Panc1 (cell line): ENCODE measurements around the gene RRAS. TPM values are rescaled to one million over a fixed set of nuclear protein-coding genes. Genes with fewer than 3 reads are reported as not detected.

ENCODE experiments used
- ATAC-seq: fragments of 200-7000 bp; cut with Tn5 transposase; 2 replicates; pipeline ENCODE4 v1.9.1; 2020; ENCODE audit warnings: mild to moderate bottlenecking, moderate library complexity
- BruUV-seq: library from RNA; stranded (reverse); fragments of 400-500 nt; replicated peaks from 2 replicates; lab custom pipeline; 2021; lab: Mats Ljungman, UMichigan
- CTCF ChIA-PET: fragments of 300-600 bp; sonication (Branson Sonifier 250); formaldehyde crosslinking; loops from one replicate; lab custom pipeline; 2022; ENCODE audit warnings: antibody characterized with exemption; lab: Charles Lee
- POLR2A ChIA-PET: fragments of 300-600 bp; sonication (Branson Sonifier 250); formaldehyde crosslinking; loops from one replicate; lab custom pipeline; 2022; ENCODE audit warnings: antibody characterized with exemption; lab: Charles Lee
- DNase-seq: peaks from one replicate; pipeline ENCODE4 v3.0.0-alpha.2; 2010; ENCODE audit warnings: low read depth, low spot score
- H3K27ac ChIP-seq: 2 replicates; pipeline ENCODE4 v1.5.1; 2011; ENCODE audit warnings: mild to moderate bottlenecking, low read length, inconsistent platforms
- H3K27me3 ChIP-seq: fragments of 200-500 bp; sonication (Bioruptor generic); 2 replicates; pipeline ENCODE4 v1.6.0; 2014; ENCODE audit warnings: low read length, inconsistent platforms; ENCODE audit not compliant: control insufficient read depth, insufficient read depth
- H3K36me3 ChIP-seq: fragments of 200-500 bp; sonication (Bioruptor generic); 2 replicates; pipeline ENCODE4 v1.5.1; 2014; ENCODE audit warnings: inconsistent platforms, mild to moderate bottlenecking, low read length, moderate library complexity; ENCODE audit not compliant: control insufficient read depth, insufficient read depth
- H3K4me1 ChIP-seq: 2 replicates; pipeline ENCODE4 v1.5.1; 2011; ENCODE audit warnings: inconsistent platforms, mild to moderate bottlenecking, low read length, moderate library complexity; ENCODE audit not compliant: control insufficient read depth, insufficient read depth
- H3K4me3 ChIP-seq, 2 experiments: 2 replicates each; pipeline ENCODE4 v1.5.1; 2011 to 2012; ENCODE audit warnings: low read depth in 2 of 2, low read length in 2 of 2, mild to moderate bottlenecking in 2 of 2, inconsistent platforms in 1 of 2, moderate library complexity in 1 of 2
- H3K9me3 ChIP-seq: fragments of 200-500 bp; sonication (Bioruptor generic); 2 replicates; pipeline ENCODE4 v1.5.1; 2014; ENCODE audit warnings: low read depth, mild to moderate bottlenecking, inconsistent platforms, low read length, moderate library complexity; ENCODE audit not compliant: control insufficient read depth, insufficient read depth
- POLR2AphosphoS5 ChIP-seq: IDR thresholded peaks from 2 replicates; pipeline ENCODE4 v1.6.1; 2012; ENCODE audit warnings: mild to moderate bottlenecking, low read depth, low read length, moderate library complexity
- SIN3A ChIP-seq: IDR thresholded peaks from 2 replicates; pipeline ENCODE4 v1.6.1; 2012; ENCODE audit warnings: low read depth, mild to moderate bottlenecking, low read length, moderate library complexity, borderline replicate concordance; ENCODE audit not compliant: insufficient read depth
- TCF7L2 ChIP-seq: IDR thresholded peaks from 2 replicates; pipeline ENCODE4 v1.6.1; 2011; ENCODE audit warnings: mild to moderate bottlenecking, low read depth, low read length, inconsistent platforms
- in situ Hi-C: cut with HindIII; loops from 2 replicates; pipeline ENCODE4 v1.10.0; 2016; ENCODE audit warnings: low sequenced_read_pairs, low pct_unique_long_range_greater_than_20kb
- intact Hi-C: fragments of 100-400 bp; cut with micrococcal nuclease; formaldehyde crosslinking; loops from one replicate; pipeline ENCODE4 v1.10.0; 2022; ENCODE audit not compliant: unreplicated experiment
- total RNA-seq: library from RNA; stranded (reverse); gene quantifications from one replicate; pipeline ENCODE4 v1.2.1, GENCODE V29; 2021; ENCODE audit not compliant: unreplicated experiment
- TF ChIP-seq, protein P1 (sequence below): fragments of 450-650 bp; IDR thresholded peaks from 2 replicates; pipeline ENCODE4 v1.5.1; 2017; ENCODE audit warnings: mild to moderate bottlenecking
- TF ChIP-seq, protein P2 (sequence below), 2 experiments: IDR thresholded peaks; 2 replicates each; pipeline ENCODE4 v1.6.1; 2011 to 2012; ENCODE audit warnings: low read depth in 2 of 2, control low read depth in 1 of 2, low read length in 1 of 2, mild to moderate bottlenecking in 1 of 2, moderate library complexity in 1 of 2; ENCODE audit not compliant: insufficient read depth in 1 of 2

The RRAS gene
- total RNA-seq, 1 experiment from 2014 or later: 64.4 TPM

DNA sequence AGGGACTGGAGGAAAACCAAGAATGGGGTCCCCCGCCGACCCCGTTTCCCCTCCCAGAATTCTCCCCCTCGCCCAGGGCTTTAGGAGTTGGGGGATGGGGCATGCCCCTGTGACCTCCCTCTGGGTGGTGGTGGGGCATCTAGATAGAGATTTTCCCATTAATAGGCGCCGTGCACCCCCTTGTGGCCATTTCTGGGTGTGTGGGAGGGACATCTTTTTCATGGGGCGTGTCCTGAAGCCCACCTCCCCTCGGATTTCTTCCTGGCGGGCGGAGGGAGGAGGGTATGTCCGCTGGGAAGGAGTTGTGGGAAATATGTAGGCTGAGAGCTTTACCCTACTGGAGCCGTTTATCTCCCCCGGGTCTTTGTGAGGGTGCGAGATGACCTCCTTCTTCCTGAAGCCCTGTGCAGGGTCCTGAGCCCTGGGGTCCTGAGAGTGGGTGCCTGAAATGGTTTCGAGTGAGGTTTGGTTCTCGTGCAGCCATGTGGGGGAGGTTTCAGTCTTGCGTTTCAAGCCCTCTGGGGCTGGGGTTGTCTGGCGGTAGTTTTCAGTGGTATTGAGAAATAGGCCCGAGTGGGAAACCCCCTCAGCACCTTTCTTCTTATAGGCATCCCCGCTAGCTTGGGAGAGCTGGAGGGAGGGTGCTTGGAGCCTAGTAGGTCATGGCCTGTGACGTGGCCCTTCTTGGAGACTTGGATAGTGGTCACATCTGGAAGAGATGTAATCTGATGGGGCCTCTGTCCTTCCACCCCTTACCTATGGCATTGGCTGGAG lies 38.1 kb upstream of the RRAS start:
- DNase-seq: no peak
- Histone ChIP-seq H3K4me3 (peak overlapping the region; percentile 83 to 88), H3K4me1 (peaks cover 19% of the 10 kb centered on the region), H3K27ac (peak overlapping the region; percentile 85), H3K9me3 (no peaks in the 10 kb centered on the region), H3K36me3 (peaks cover 14% of the 10 kb centered on the region), H3K27me3 (no peaks in the 10 kb centered on the region)
- ATAC-seq: no peak
- in situ Hi-C loops: no loop called here
- intact Hi-C loops: no loop called here
- POLR2A ChIA-PET: interaction anchor here (1.0 kb wide), 1 partner anchor 98 kb away, joined by 3 read pairs; no protein-coding TSS in a partner anchor
- CTCF ChIA-PET: no interaction called here
- BruUV-seq: TSS peak; percentile 79
- TF ChIP-seq, protein P1, sequence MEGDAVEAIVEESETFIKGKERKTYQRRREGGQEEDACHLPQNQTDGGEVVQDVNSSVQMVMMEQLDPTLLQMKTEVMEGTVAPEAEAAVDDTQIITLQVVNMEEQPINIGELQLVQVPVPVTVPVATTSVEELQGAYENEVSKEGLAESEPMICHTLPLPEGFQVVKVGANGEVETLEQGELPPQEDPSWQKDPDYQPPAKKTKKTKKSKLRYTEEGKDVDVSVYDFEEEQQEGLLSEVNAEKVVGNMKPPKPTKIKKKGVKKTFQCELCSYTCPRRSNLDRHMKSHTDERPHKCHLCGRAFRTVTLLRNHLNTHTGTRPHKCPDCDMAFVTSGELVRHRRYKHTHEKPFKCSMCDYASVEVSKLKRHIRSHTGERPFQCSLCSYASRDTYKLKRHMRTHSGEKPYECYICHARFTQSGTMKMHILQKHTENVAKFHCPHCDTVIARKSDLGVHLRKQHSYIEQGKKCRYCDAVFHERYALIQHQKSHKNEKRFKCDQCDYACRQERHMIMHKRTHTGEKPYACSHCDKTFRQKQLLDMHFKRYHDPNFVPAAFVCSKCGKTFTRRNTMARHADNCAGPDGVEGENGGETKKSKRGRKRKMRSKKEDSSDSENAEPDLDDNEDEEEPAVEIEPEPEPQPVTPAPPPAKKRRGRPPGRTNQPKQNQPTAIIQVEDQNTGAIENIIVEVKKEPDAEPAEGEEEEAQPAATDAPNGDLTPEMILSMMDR: peak; percentile 73
- TF ChIP-seq TCF7L2: no peak
- 0 out of 2 replicates have a peak, but pooled peaks have one; percentile 7 for TF ChIP-seq POLR2AphosphoS5
- TF ChIP-seq, protein P2, sequence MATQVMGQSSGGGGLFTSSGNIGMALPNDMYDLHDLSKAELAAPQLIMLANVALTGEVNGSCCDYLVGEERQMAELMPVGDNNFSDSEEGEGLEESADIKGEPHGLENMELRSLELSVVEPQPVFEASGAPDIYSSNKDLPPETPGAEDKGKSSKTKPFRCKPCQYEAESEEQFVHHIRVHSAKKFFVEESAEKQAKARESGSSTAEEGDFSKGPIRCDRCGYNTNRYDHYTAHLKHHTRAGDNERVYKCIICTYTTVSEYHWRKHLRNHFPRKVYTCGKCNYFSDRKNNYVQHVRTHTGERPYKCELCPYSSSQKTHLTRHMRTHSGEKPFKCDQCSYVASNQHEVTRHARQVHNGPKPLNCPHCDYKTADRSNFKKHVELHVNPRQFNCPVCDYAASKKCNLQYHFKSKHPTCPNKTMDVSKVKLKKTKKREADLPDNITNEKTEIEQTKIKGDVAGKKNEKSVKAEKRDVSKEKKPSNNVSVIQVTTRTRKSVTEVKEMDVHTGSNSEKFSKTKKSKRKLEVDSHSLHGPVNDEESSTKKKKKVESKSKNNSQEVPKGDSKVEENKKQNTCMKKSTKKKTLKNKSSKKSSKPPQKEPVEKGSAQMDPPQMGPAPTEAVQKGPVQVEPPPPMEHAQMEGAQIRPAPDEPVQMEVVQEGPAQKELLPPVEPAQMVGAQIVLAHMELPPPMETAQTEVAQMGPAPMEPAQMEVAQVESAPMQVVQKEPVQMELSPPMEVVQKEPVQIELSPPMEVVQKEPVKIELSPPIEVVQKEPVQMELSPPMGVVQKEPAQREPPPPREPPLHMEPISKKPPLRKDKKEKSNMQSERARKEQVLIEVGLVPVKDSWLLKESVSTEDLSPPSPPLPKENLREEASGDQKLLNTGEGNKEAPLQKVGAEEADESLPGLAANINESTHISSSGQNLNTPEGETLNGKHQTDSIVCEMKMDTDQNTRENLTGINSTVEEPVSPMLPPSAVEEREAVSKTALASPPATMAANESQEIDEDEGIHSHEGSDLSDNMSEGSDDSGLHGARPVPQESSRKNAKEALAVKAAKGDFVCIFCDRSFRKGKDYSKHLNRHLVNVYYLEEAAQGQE (IDR thresholded peaks at IDR 0.05; ENCODE audit: insufficient read depth in 1 of 2, low read depth in 2 of 2, low read length in 1 of 2): no peak
- TF ChIP-seq SIN3A: peak; percentile 18; the same call in 1 of the 2 replicates

DNA sequence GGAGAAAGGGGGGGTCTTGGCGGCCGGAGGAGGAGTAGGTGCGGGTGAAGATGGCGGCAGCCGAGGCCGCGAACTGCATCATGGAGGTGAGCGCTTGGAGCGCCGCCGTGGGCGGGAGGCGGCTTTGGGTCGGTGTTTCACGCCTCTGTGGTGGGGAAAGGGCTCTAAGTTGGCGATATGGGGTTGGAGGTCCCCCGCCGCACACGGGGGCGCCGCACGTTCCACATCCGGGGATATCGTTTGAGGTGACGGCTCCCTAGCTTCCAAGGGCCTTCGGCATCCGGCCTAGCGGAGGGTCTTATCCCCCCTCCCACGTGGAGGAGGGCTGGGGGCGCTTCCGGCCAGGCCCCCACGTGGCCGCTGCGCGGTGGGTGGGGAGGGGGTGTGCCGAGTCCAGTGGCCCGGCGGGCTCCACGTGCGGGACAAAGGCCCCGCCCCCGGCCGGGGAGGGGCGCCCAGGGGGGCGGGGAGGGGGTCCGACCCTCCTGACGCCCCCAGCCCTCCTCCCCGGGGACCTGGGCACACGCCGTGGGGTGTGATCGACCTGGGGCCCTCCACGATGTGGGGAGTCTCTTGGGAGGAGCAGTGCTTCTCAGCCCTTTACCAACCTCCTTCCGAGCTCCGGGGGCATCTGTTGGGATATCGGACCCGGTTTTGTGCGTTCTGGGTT lies 37.4 kb upstream of the RRAS start, which contains the start of gene PRMT1:
Gene PRMT1, plus strand, starts transcription at position 41 of the 670 bp plus-strand sequence. Its CDS starts 10 bp downstream, at position 51.
- Histone ChIP-seq H3K9me3 (no peaks in the 10 kb centered on the region), H3K36me3 (peaks cover 12% of the 10 kb centered on the region), H3K27ac (peak within 1 kb of the TSS; percentile 98), H3K27me3 (no peaks in the 10 kb centered on the region), H3K4me1 (peaks cover 19% of the 10 kb centered on the region), H3K4me3 (peak within 1 kb of the TSS; percentile 83 to 88)
- CTCF ChIA-PET: no interaction called here
- peak; percentile 65; the same call in 1 of the 2 replicates for TF ChIP-seq SIN3A
- TF ChIP-seq, protein P1: no peak
- TF ChIP-seq TCF7L2: no peak
- TF ChIP-seq, protein P2 (IDR thresholded peaks at IDR 0.05; ENCODE audit: insufficient read depth in 1 of 2, low read depth in 2 of 2, low read length in 1 of 2): no peak
- peak; percentile 69; the same call in 1 of the 2 replicates for TF ChIP-seq POLR2AphosphoS5
- intact Hi-C loops (no loop called here), in situ Hi-C loops (no loop called here)
- POLR2A ChIA-PET: interaction anchor here (1.1 to 1.2 kb wide), 2 partner anchors 12 to 37 kb away, joined by 4 to 5 read pairs; partner anchors contain the start of gene RRAS
- ATAC-seq (peak; percentile 49), DNase-seq (no peak)
- no TSS peak for BruUV-seq
